Measurements from ENCODE around the gene HEATR9. TPM values are rescaled to one million over a fixed set of nuclear protein-coding genes. Genes with fewer than 3 reads are reported as not detected.

The HEATR9 gene
- total and polyA plus RNA-seq, 2 experiments from 2014 or later: not detected

DNA sequence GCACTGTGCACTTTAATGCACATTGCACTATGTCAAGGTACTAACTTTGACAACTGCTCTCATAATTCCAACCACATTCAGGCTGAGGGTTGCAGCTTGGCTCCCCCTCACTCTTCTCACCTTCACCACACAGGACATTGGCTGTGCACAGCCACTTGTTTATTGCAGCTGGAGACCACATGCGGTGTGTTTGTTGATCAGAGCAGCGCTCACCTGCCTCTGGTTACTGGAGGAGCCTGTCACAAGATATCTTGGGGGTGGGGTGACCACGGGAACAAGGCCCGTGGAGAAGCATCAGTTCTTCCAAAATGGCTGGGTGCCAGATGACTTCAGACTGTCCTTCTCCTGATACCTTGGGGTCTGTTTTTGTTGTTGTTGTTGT lies 22.1 kb upstream of the HEATR9 start:
- H3K79me2 ChIP-seq: no peaks in the 10 kb centered on the region
- no peak for TF ChIP-seq EZH2phosphoT487 (IDR thresholded peaks at IDR 0.05; ENCODE audit: low read depth, severe bottlenecking, unreplicated experiment)
- TF ChIP-seq EZH2 (IDR thresholded peaks at IDR 0.05; ENCODE audit: borderline replicate concordance): no peak
- TF ChIP-seq, protein P1, sequence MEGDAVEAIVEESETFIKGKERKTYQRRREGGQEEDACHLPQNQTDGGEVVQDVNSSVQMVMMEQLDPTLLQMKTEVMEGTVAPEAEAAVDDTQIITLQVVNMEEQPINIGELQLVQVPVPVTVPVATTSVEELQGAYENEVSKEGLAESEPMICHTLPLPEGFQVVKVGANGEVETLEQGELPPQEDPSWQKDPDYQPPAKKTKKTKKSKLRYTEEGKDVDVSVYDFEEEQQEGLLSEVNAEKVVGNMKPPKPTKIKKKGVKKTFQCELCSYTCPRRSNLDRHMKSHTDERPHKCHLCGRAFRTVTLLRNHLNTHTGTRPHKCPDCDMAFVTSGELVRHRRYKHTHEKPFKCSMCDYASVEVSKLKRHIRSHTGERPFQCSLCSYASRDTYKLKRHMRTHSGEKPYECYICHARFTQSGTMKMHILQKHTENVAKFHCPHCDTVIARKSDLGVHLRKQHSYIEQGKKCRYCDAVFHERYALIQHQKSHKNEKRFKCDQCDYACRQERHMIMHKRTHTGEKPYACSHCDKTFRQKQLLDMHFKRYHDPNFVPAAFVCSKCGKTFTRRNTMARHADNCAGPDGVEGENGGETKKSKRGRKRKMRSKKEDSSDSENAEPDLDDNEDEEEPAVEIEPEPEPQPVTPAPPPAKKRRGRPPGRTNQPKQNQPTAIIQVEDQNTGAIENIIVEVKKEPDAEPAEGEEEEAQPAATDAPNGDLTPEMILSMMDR (IDR thresholded peaks at IDR 0.05; ENCODE audit: poor library complexity): no peak
- no peak overlapping the region for H3K27ac ChIP-seq
- no peak overlapping the region for H2AFZ ChIP-seq
- no peaks in the 10 kb centered on the region for H3K27me3 ChIP-seq
- no peaks in the 10 kb centered on the region for H3K9me3 ChIP-seq (ENCODE audit: low read depth)
- DNase-seq (ENCODE audit: low spot score): no peak
- H3K4me1 ChIP-seq (ENCODE audit: insufficient read depth): peaks cover 13% of the 10 kb centered on the region
- no peak overlapping the region for H3K4me3 ChIP-seq
- 42% methylated on average over 4 of the region's 4 CpGs for WGBS (ENCODE audit: low lambda C conversion rate, missing lambda C conversion rate)
- H3K36me3 ChIP-seq (replicated peaks; ENCODE audit: insufficient read depth, low read depth): no peaks in the 10 kb centered on the region
- H3K4me2 ChIP-seq: no peak overlapping the region
- no peaks in the 10 kb centered on the region for H4K20me1 ChIP-seq (ENCODE audit: insufficient read depth, poor library complexity, severe bottlenecking)
- no peaks in the 10 kb centered on the region for H3K9me2 ChIP-seq (replicated peaks; ENCODE audit: insufficient read depth)

DNA sequence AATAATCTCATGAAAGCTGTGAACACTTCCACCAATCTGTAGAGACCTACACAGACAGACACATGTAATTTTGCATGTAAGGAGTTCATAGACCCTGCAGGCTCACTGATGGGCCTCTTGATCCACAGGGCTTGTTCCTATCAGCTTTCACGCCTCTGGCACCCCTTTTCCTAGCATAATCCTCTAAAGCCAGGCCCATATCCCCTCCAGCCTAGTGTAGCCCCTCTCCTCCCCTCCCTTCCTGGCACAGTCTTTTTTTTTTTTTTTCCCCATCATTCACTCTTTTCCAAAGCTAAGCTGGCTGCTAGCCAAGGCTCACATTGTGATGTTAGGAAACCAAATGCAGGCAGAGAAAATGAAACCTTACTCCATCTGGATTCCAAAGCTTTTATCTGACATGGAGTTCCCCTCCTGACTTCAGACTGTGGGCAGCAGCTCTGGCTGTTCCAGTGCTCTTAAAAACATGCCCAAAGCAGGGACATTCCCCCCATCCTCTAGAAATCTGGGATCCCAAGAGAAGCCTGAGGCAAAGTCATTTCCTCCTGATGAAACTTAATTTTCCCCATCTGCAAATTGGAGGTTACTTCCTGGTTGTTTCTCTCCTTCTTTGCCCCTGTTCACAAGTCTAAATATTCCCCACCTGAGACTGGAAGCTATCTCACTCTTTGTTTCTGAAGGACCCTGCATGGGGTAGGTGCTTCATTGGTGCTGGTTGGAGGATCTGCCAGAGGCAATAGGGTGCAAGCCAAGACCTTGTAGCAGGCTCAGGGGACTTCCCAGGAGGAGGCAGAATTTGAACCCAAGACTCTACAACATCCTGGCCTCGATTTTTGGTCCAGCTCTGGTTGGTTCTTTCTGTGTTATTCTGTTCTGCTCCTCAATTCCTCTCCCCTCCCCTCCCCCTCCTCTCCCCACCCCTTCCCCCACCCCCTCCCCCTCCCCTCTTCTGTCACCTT lies 21.4 kb upstream of the HEATR9 start:
- Histone ChIP-seq H3K79me2 (no peaks in the 10 kb centered on the region), H3K9me3 (ENCODE audit: low read depth) (no peaks in the 10 kb centered on the region), H2AFZ (no peak overlapping the region), H3K27ac (peak overlapping the region; percentile 58), H4K20me1 (ENCODE audit: insufficient read depth, poor library complexity, severe bottlenecking) (no peaks in the 10 kb centered on the region), H3K4me1 (ENCODE audit: insufficient read depth) (peaks cover 13% of the 10 kb centered on the region), H3K4me2 (peak overlapping the region; percentile 36), H3K36me3 (replicated peaks; ENCODE audit: insufficient read depth, low read depth) (no peaks in the 10 kb centered on the region), H3K9me2 (replicated peaks; ENCODE audit: insufficient read depth) (no peaks in the 10 kb centered on the region), H3K27me3 (no peaks in the 10 kb centered on the region), H3K4me3 (no peak overlapping the region)
- DNase-seq (ENCODE audit: low spot score): peak; percentile 79
- TF ChIP-seq EZH2phosphoT487 (IDR thresholded peaks at IDR 0.05; ENCODE audit: low read depth, severe bottlenecking, unreplicated experiment) (no peak), EZH2 (IDR thresholded peaks at IDR 0.05; ENCODE audit: borderline replicate concordance) (no peak)
- TF ChIP-seq, protein P1 (IDR thresholded peaks at IDR 0.05; ENCODE audit: poor library complexity): no peak
- 79% methylated on average over 2 of the region's 2 CpGs for WGBS (ENCODE audit: low lambda C conversion rate, missing lambda C conversion rate)

DNA sequence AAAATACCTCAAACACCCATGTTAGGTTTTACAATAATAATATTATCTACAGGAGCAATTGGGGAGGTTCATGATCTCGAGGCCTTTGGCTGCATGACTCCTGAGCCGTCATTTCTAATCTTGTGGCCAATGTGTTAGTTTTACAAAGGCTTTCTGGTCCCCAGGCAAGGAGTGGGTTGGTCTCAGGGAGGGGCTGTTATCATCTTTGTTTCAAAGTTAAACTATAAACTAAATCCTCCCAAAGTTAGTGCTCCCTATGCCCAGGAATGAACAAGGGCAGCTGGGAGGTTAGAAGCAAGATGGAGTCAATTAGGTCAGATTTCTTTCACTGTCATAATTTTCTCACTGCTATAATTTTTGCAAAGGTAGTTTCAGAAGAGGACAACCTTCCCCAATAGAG lies 20.6 kb upstream of the HEATR9 start:
- WGBS (ENCODE audit: low lambda C conversion rate, missing lambda C conversion rate): 82% methylated on average over 2 of the region's 2 CpGs
- Histone ChIP-seq H3K27ac (no peak overlapping the region), H3K9me3 (ENCODE audit: low read depth) (no peaks in the 10 kb centered on the region)

More for the DNA sequence above, 20.6 kb upstream of the HEATR9 start:
- no peaks in the 10 kb centered on the region for H3K79me2 ChIP-seq
- no peaks in the 10 kb centered on the region for H3K9me2 ChIP-seq (replicated peaks; ENCODE audit: insufficient read depth)
- no peaks in the 10 kb centered on the region for H4K20me1 ChIP-seq (ENCODE audit: insufficient read depth, poor library complexity, severe bottlenecking)
- TF ChIP-seq EZH2 (IDR thresholded peaks at IDR 0.05; ENCODE audit: borderline replicate concordance): no peak
- TF ChIP-seq, protein P1 (IDR thresholded peaks at IDR 0.05; ENCODE audit: poor library complexity): no peak
- no peak for TF ChIP-seq EZH2phosphoT487 (IDR thresholded peaks at IDR 0.05; ENCODE audit: low read depth, severe bottlenecking, unreplicated experiment)
- H3K4me1 ChIP-seq (ENCODE audit: insufficient read depth): peaks cover 13% of the 10 kb centered on the region
- no peak overlapping the region for H3K4me2 ChIP-seq
- no peak overlapping the region for H3K4me3 ChIP-seq
- H3K27me3 ChIP-seq: no peaks in the 10 kb centered on the region
- no peaks in the 10 kb centered on the region for H3K36me3 ChIP-seq (replicated peaks; ENCODE audit: insufficient read depth, low read depth)
- DNase-seq (ENCODE audit: low spot score): no peak
- no peak overlapping the region for H2AFZ ChIP-seq

Data from hepatocyte (in vitro differentiated cells).